Fibroblast of the aortic adventitia (primary cell): ENCODE results near the gene ALG14. TPM values are rescaled to one million over a fixed set of nuclear protein-coding genes. Genes with fewer than 3 reads are reported as not detected.

Experiments
- DNase-seq: peaks from one replicate; pipeline ENCODE4 v3.0.0-alpha.2; 2010; ENCODE audit warnings: low read depth
- H3K4me3 ChIP-seq: 2 replicates; pipeline ENCODE4 v1.5.1; 2011; ENCODE audit warnings: low read depth, mild to moderate bottlenecking, control low read depth, low read length, moderate library complexity
- total RNA-seq: library from RNA; depleted of rRNA; stranded (reverse); fragments of >200 nt; gene quantifications from 2 replicates; pipeline ENCODE4 v1.2.3, GENCODE V29; 2012; ENCODE audit warnings: low replicate concordance
- TF ChIP-seq, protein P1 (sequence below): IDR thresholded peaks from 2 replicates; pipeline ENCODE4 v1.5.1; 2011; ENCODE audit warnings: mild to moderate bottlenecking, low read length, control low read depth, inconsistent platforms; ENCODE audit not compliant: insufficient read depth

ALG14 gene
- total RNA-seq, 1 donor, result 2.4 TPM

- no peak for DNase-seq
- no peak overlapping the region for H3K4me3 ChIP-seq
- TF ChIP-seq, protein P1, sequence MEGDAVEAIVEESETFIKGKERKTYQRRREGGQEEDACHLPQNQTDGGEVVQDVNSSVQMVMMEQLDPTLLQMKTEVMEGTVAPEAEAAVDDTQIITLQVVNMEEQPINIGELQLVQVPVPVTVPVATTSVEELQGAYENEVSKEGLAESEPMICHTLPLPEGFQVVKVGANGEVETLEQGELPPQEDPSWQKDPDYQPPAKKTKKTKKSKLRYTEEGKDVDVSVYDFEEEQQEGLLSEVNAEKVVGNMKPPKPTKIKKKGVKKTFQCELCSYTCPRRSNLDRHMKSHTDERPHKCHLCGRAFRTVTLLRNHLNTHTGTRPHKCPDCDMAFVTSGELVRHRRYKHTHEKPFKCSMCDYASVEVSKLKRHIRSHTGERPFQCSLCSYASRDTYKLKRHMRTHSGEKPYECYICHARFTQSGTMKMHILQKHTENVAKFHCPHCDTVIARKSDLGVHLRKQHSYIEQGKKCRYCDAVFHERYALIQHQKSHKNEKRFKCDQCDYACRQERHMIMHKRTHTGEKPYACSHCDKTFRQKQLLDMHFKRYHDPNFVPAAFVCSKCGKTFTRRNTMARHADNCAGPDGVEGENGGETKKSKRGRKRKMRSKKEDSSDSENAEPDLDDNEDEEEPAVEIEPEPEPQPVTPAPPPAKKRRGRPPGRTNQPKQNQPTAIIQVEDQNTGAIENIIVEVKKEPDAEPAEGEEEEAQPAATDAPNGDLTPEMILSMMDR, result no peak
Measured at GRCh38 chr1:94934551-94934950, 138.2 kb downstream of the ALG14 start.

DNA sequence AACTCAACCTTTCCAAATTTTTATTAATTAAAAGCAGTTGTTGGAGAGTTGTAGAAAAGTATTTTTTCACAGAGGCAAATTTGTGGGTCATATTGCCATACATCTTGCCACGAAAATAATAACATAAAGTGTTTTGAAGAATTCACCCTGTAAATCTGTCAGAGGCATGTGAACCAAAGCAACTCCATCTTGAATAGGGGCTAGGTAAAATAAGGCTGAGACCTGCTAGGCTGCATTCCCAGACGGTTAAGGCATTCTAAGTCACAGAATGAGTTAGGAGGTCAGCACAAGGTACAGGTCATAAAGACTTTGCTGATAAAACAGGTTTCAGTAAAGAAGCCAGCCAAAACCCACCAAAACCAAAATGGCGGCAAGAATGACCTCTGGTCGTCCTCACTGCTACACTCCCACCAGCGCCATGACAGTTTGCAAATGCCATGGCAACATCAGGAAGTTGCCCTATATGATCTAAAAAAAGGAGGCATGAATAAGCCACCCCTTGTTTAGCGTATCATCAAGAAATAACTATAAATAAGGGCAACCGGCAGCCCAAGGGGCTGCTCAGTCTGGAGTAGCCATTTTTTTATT is 141.4 kb downstream of the ALG14 start:
- DNase-seq, result no peak
- H3K4me3 ChIP-seq, result no peak overlapping the region
- TF ChIP-seq, protein P1, result no peak

- no peak for DNase-seq
- H3K4me3 ChIP-seq, result peak overlapping the region; percentile 41
- TF ChIP-seq, protein P1, result no peak
Measured at GRCh38 chr1:94929351-94930217, 143.2 kb downstream of the ALG14 start.

DNA sequence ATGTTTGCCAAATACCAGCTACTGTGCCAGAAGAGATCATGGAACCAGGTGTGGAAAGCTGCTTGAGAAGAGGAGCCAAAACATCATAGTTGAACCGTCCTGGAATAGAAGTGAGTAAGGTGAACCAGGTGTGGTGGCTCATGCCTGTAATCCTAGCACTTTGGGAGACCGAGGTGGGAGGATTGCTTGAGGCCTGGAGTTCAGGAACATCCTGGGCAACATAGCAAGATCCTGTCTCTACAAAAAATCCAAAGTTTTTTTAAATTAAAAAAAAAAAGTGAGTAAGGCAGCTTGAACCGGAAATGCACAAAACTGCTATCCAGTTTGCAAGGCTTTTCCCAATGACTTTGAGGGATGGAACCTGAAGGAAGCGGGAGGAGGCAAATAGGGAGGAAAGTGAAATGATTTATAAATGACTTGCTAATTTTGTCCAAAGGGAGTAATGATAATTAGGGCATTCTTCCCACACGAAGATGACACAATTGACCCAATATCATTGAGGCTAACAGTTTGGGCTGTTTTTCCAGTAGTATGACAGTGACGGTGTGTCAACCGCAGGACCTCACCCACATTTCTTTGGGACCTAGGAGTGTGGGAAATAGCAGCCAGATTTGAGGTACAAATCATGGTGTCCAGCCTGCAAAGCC is 144.3 kb downstream of the ALG14 start:
- TF ChIP-seq, protein P1, result no peak
- H3K4me3 ChIP-seq, result peak overlapping the region; percentile 66

GRCh38 chr1:94927405-94928175 is 145.2 kb downstream of the ALG14 start:
- TF ChIP-seq, protein P1, result no peak
- H3K4me3 ChIP-seq, result peak overlapping the region; percentile 66
- DNase-seq, result peak; percentile 65

More for the DNA sequence above, 144.3 kb downstream of the ALG14 start:
- no peak for DNase-seq

DNA sequence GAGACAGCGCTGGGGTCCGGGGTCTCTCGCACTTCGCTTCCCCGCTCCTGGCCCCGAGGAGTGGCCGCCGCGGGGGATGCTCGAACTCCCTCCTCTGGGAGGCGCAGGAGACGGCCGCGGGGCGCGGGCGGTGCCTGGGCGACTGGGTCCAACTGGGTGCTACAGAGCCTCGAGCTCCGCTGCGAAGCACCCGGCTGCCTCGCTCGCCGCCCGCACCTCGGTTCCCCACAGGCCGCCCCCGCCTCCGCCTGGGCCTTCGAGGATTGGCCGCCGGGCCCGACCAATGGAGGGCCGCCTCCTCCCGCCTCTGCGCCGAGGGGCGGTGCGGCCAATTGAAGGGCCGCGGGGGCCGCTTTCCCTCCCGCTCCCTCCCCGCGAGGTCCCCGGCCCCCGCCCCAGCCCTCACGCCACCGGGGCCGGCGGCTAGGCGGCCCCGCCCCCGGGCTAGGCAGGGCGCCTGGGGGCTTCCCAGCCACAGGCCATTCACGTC is 145.8 kb downstream of the ALG14 start, which contains the start of gene CNN3:
Gene CNN3, minus strand, starts transcription at position 196 of the 490 bp plus-strand sequence. CDS start 216 bp downstream, outside the sequence.
- peak; percentile 90 for DNase-seq
- TF ChIP-seq, protein P1, result peak; percentile 6

More for the DNA sequence above, 145.8 kb downstream of the ALG14 start, which contains the start of gene CNN3:
- peak within 1 kb of the TSS; percentile 88 for H3K4me3 ChIP-seq
